SHP77 treated with DMSO at 0.1 percent for 48 hours (cell line): ENCODE results near the gene UBAC1.

ENCODE experiments used
- DNase-seq: peaks from one replicate; lab custom pipeline; 2025; lab: John Stamatoyannopoulos, UW

Gene UBAC1

GRCh38 chr9:135961277-135961715 is at the start of gene UBAC1:
UBAC1 (minus strand) TSS chr9:135961373; CDS start chr9:135961162, 211 bp downstream.
- DNase-seq = peak; percentile 75

- DNase-seq = no peak
Observed at GRCh38 chr9:136010615-136011361, 49.6 kb upstream of the UBAC1 start.

- no peak for DNase-seq
Observed at GRCh38 chr9:136010176-136010575, 49.0 kb upstream of the UBAC1 start.

- DNase-seq = no peak
Observed at GRCh38 chr9:136009516-136009915, 48.3 kb upstream of the UBAC1 start.

- no peak for DNase-seq
Observed at GRCh38 chr9:136008693-136008997, 47.5 kb upstream of the UBAC1 start.

DNA sequence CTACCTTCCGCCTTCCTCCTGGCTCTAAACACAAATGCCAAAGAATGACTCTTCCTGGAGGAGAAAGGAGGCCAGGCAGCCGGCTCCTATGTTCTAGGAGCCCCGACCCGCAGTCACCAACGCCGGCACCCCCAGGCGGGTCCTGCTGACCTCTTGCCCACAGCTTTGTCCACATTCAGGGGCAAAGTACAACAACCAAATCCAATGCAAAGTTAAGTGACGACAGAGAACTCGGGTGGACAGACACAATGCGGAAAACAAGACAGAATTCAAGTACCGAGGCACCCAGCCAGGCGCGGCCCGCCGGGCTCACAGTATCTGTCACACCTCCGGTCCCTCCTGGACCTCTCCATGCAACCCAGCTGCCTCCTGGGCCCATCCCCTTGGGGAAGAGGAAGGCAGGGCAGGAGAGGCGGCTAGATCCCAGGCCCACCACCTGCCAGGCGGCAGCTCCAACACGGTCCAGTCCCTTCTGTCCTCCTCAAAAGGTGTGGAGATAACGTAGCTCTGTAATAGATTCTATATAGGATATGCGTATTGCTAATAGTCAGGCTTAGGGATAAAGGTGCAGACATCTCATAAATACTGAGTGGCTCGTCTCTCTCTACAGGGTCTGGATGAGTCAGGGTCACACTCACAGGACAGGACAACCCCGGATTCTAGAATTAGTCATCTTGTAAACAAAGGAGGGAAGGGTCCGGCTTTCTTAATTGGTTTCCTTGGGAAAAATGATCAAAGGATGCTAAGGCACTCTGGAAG is 46.9 kb upstream of the UBAC1 start:
- DNase-seq = no peak

GRCh38 chr9:136007276-136007933 is 46.2 kb upstream of the UBAC1 start:
- DNase-seq = no peak

- no peak for DNase-seq
Observed at GRCh38 chr9:136006169-136006568, 45.0 kb upstream of the UBAC1 start.

- no peak for DNase-seq
Observed at GRCh38 chr9:136004712-136005111, 43.5 kb upstream of the UBAC1 start.

DNA sequence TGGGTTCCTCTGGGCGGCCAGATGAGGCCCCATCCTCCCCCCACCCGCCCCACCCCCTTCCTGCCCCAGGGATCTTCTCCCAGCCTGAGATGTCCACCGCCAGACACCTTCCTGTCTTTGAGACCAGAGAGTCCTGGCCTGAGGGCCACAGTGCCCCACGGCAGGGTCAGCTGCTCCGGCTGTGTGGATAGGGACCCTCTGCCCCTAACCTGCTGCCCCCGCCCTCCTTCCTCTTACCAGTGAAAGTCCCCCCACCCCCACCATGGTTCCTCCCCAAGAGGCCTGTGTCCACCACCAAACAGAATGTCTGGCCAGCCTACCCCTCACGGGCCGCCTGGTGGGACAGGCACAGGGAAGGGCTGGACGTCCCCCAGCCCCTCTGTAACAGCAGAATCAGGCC is 43.0 kb upstream of the UBAC1 start:
- no peak for DNase-seq

- DNase-seq = no peak
Observed at GRCh38 chr9:136003411-136004218, 42.4 kb upstream of the UBAC1 start.

DNA sequence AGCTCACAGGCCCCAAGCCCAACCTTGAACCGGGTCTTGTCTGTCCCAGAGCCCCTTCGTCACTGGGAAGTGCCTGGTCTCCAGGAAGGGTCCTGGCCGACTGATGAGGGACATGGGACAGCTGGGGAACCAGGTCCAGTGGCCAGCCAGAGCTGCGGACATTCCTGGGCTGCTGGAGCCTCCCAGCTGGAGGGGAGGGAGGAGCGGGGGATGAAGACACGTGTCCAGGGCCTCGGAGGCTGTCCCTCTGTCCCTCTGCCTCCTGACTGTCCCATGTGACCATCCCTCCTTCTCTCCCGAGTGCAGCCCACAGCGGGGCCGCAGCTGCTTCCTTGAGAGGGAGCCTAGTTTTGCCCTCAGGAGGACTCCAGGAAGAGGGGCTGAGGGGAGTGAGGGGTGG is 41.7 kb upstream of the UBAC1 start:
- no peak for DNase-seq

- no peak for DNase-seq
Observed at GRCh38 chr9:136002215-136002614, 41.0 kb upstream of the UBAC1 start.

GRCh38 chr9:136001231-136001630 is 40.1 kb upstream of the UBAC1 start:
- DNase-seq = no peak

DNA sequence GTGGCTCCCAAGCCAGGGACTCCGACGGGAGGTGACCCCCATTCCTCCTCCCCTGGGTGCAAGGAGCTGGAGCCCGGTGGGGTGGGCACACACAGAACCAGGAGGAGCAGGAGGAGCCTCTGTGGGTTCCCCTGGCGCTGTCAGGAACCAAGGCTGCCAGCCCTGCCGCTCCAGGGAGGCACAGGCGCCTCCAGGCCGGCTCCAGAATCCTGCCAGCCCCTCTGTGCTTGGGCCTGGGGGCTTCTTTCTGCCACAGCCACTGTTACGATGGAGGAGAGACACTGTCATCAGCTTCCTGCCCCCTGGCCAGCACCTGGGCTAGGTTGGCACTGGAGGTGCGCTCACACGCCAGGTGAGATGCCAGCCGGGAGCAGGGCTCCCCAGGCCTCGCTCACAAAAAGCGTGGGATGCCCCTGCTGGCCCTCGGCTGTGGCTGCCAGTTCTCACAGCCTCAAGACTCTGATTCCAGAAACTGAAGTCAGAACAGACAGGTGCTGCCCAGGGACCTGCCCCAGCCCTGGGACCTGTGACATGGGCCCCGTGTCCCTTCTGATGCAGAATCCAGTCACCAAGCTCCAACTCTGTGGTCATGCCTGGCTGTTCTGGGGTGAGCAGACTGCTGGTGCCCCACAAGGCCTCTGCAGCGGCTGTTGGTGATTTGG is 37.4 kb upstream of the UBAC1 start:
- DNase-seq = no peak

DNA sequence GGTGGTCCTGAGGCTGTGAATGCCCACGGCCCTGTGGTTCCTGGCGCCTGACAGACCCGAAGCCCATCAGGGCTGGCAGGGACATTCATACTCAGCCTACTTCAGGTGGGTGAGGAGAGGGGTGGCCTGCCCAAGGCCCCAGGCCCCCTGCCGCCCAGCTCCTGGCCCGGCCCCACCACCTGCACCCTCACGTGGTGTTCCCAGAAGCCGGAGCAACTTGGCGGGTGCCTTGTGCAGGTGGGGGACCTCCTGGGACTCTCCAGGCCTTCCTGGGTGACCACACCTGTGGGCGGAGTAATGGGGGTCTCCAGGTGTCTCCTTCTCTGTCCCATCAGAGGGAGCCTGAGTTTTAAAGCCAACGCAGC is 36.8 kb upstream of the UBAC1 start:
- no peak for DNase-seq

- DNase-seq = no peak
Observed at GRCh38 chr9:135997090-135998015, 36.2 kb upstream of the UBAC1 start.

GRCh38 chr9:135995816-135996215 is 34.6 kb upstream of the UBAC1 start:
- DNase-seq = no peak

DNA sequence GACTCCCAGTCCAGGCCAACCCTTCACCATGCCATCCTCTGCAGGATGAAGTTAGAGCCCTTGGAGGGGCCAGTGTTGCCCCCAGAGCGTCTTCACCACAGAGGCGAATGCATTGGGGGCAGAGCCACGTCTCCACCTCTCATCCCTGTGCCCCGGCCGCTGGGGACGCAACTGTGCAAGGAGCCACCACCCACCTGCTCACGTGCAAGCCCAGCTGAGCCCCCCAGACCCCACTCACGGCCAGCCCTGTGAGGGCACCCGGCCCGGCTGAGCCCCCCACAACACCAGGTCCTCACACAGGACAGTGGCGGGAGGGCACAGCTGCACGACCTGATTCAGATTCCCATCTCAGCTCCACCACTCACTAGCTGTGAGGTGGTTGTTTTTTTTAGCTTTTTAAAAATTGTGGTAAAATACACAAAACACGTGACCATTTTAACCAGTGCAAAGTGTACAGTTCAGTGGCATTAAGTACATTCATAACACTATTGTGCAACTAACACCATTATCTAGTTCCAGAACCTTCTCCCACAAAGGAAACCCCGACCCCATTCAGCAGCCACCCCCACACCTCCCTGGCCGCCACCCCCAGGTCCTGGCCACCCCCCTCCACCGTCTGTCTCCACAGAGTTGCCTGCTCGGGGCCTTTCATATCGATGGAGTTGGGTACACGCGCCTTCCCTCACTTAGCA is 33.5 kb upstream of the UBAC1 start:
- DNase-seq = no peak
